HFFc6 (cell line): ENCODE data around the gene LIPA. TPM values are rescaled to one million over a fixed set of nuclear protein-coding genes. Genes with fewer than 3 reads are reported as not detected.

Experiments
- DNase-seq: peaks from one replicate; pipeline ENCODE4 v3.0.0-alpha.2; 2018
- H3K27ac Mint-ChIP-seq: 2 replicates; pipeline ENCODE4 v1.8.0; 2020; ENCODE audit warnings: mild to moderate bottlenecking, mixed read lengths
- H3K27me3 Mint-ChIP-seq: 2 replicates; pipeline ENCODE4 v1.8.0; 2021; ENCODE audit warnings: mild to moderate bottlenecking, moderate library complexity, mixed read lengths; ENCODE audit not compliant: insufficient read depth
- H3K36me3 Mint-ChIP-seq: 2 replicates; pipeline ENCODE4 v1.8.0; 2021; ENCODE audit warnings: low read depth, mixed read lengths
- H3K4me1 Mint-ChIP-seq: 2 replicates; pipeline ENCODE4 v1.8.0; 2020; ENCODE audit warnings: low read depth, mixed read lengths
- H3K4me3 Mint-ChIP-seq: 2 replicates; pipeline ENCODE4 v1.8.0; 2020; ENCODE audit warnings: mild to moderate bottlenecking, moderate library complexity, mixed read lengths
- H3K9me3 Mint-ChIP-seq: 2 replicates; pipeline ENCODE4 v1.8.0; 2020; ENCODE audit warnings: mild to moderate bottlenecking, mixed read lengths
- CTCF ChIP-seq: fragments of 200-600 bp; sonication (generic); IDR thresholded peaks from 2 replicates; pipeline ENCODE4 v1.5.0; 2021; ENCODE audit warnings: antibody characterized with exemption, mild to moderate bottlenecking
- total RNA-seq, 6 experiments: library from RNA; stranded (reverse); fragmentation: NEBNext Ultra II Directional; extraction: Animal tissue kit (Norgen Biotek cat#: 25700); gene quantifications; 2 replicates in 1 of 6; 3 replicates in 5 of 6; pipeline ENCODE4 v1.2.3, GENCODE V29; 2021

LIPA gene
- total RNA-seq, 6 experiments from 2014 or later = 108 to 212 (median 122) TPM

- H3K27ac Mint-ChIP-seq = no peak overlapping the region; the same call in 1 of the 2 replicates
- TF ChIP-seq CTCF = no peak
- no peak for DNase-seq
- H3K4me3 Mint-ChIP-seq = no peak overlapping the region
- H3K4me1 Mint-ChIP-seq = peaks cover 17% of the 10 kb centered on the region
- H3K36me3 Mint-ChIP-seq = peaks cover 16% of the 10 kb centered on the region; the same call in 1 of the 2 replicates
- no peaks in the 10 kb centered on the region for H3K27me3 Mint-ChIP-seq
- no peaks in the 10 kb centered on the region for H3K9me3 Mint-ChIP-seq
These were observed 29.7 kb downstream of the LIPA start for GRCh38 chr10:89221919-89222318.

- Mint-ChIP-seq H3K36me3 (peaks cover 3% of the 10 kb centered on the region; the same call in 1 of the 2 replicates), H3K4me3 (no peak overlapping the region), H3K9me3 (no peaks in the 10 kb centered on the region), H3K27me3 (no peaks in the 10 kb centered on the region), H3K4me1 (peaks cover 26% of the 10 kb centered on the region), H3K27ac (no peak overlapping the region)
- no peak for TF ChIP-seq CTCF
- DNase-seq = no peak
These were observed 31.9 kb downstream of the LIPA start for GRCh38 chr10:89219513-89220218.

GRCh38 chr10:89217057-89217990 lies 34.3 kb downstream of the LIPA start:
- peak; percentile 50 for DNase-seq
- Mint-ChIP-seq H3K27me3 (no peaks in the 10 kb centered on the region), H3K4me3 (no peak overlapping the region; the same call in 1 of the 2 replicates), H3K9me3 (no peaks in the 10 kb centered on the region), H3K4me1 (peaks cover 38% of the 10 kb centered on the region), H3K36me3 (no peaks in the 10 kb centered on the region; the same call in 1 of the 2 replicates), H3K27ac (peak overlapping the region; percentile 34; the same call in 1 of the 2 replicates)
- TF ChIP-seq CTCF = peak; percentile 90

- Mint-ChIP-seq H3K27me3 (no peaks in the 10 kb centered on the region; the same call in 1 of the 2 replicates), H3K27ac (no peak overlapping the region; the same call in 1 of the 2 replicates), H3K4me1 (peaks cover 49% of the 10 kb centered on the region), H3K36me3 (no peaks in the 10 kb centered on the region), H3K4me3 (no peak overlapping the region), H3K9me3 (no peaks in the 10 kb centered on the region)
- no peak for TF ChIP-seq CTCF
- no peak for DNase-seq
These were observed 35.5 kb downstream of the LIPA start for GRCh38 chr10:89216056-89216455.

GRCh38 chr10:89215511-89215910 lies 36.1 kb downstream of the LIPA start:
- peak overlapping the region; percentile 61 for H3K27ac Mint-ChIP-seq
- H3K4me1 Mint-ChIP-seq = peaks cover 53% of the 10 kb centered on the region
- H3K9me3 Mint-ChIP-seq = no peaks in the 10 kb centered on the region
- DNase-seq = no peak
- no peaks in the 10 kb centered on the region for H3K36me3 Mint-ChIP-seq
- no peaks in the 10 kb centered on the region; the same call in 1 of the 2 replicates for H3K27me3 Mint-ChIP-seq
- H3K4me3 Mint-ChIP-seq = no peak overlapping the region
- TF ChIP-seq CTCF = no peak
